SH-SY5Y (cell line): ENCODE measurements around the gene CTIF.

Experiments
- GATA2 ChIP-seq: IDR thresholded peaks from 2 replicates; pipeline ENCODE4 v1.6.1; 2011; ENCODE audit warnings: mild to moderate bottlenecking, low read depth, low read length
- GATA3 ChIP-seq: IDR thresholded peaks from 2 replicates; pipeline ENCODE4 v1.6.1; 2011; ENCODE audit warnings: low read depth, mild to moderate bottlenecking, low read length, moderate library complexity

DNA sequence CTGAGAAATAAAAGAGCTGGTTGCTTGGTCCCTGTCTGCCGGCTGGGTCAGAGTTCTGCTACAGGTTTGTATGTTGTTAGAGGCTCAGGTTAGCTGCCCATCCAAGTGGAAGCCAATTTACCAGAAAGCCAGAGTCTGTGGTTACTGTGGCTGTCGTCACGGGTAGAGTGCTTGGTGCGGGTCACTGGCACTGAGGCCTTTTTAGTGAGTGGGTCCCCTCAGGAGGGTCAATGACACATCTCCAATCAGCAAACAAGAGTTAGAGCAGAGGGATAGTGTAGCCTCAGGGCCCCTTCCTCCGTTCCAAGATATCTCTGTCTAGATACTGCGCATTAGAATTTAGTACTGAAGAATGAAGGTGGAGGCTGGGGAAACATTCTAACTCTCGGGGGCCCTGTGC lies 41.2 kb downstream of the CTIF start:
- TF ChIP-seq GATA2 (no peak), GATA3 (no peak)
